Vagina (tissue), 2 donors: ENCODE results near the gene RECK.

Experiments used
- CTCF ChIP-seq, 3 experiments: fragments of 450-650 bp in 2 of 3; fragments of 200-600 bp in 1 of 3; sonication (generic) in 1 of 3; IDR thresholded peaks; one replicate each; pipeline ENCODE4 v1.5.1; 2017 to 2019; ENCODE audit warnings: antibody characterized with exemption in 3 of 3, mild to moderate bottlenecking in 2 of 3, moderate library complexity in 2 of 3
- POLR2A ChIP-seq, 2 donors: fragments of 450-650 bp; IDR thresholded peaks; one replicate each; pipeline ENCODE4 v1.6.1; 2017; ENCODE audit warnings: antibody characterized with exemption in 2 of 2, mild to moderate bottlenecking in 2 of 2, moderate library complexity in 2 of 2
- POLR2AphosphoS5 ChIP-seq, 2 donors: sonication (generic); formaldehyde crosslinking; IDR thresholded peaks; one replicate each; pipeline ENCODE4 v1.9.0; 2017; ENCODE audit warnings: antibody characterized with exemption in 2 of 2, mild to moderate bottlenecking in 2 of 2, low read depth in 1 of 2; ENCODE audit not compliant: insufficient read depth in 1 of 2

GRCh38 chr9:36153746-36154145 is 117.0 kb downstream of the RECK start:
- TF ChIP-seq CTCF (IDR thresholded peaks at IDR 0.05): no peak
- no peak for TF ChIP-seq POLR2A (IDR thresholded peaks at IDR 0.05)
- no peak for TF ChIP-seq POLR2AphosphoS5 (IDR thresholded peaks at IDR 0.05; ENCODE audit: insufficient read depth in 1 of 2, low read depth in 1 of 2)
